ENCODE data around the gene SAP30L.
A peak's percentile ranks its signal among the peaks of the same experiment; 100 is the strongest.

Gene SAP30L

GRCh38 chr5:154461531-154461930 lies 15.7 kb downstream of the SAP30L start:
- no peak for DNase-seq (ENCODE audit: low read depth, low spot score)

GRCh38 chr5:154464438-154464837 lies 18.6 kb downstream of the SAP30L start:
- Histone ChIP-seq H3K36me3 (ENCODE audit: insufficient read depth, low read length) (no peaks in the 10 kb centered on the region), H3K9me3 (ENCODE audit: low read depth, low read length) (no peaks in the 10 kb centered on the region)
- no peak for TF ChIP-seq POLR2AphosphoS5 (IDR thresholded peaks at IDR 0.05; ENCODE audit: borderline replicate concordance, low read depth, low read length)
- no peak for TF ChIP-seq FOXP2 (optimal IDR thresholded peaks at IDR 0.05; ENCODE audit: control extremely low read depth, extremely low read length, insufficient read depth)
- no peak for TF ChIP-seq EZH2 (IDR thresholded peaks at IDR 0.05)

More at GRCh38 chr5:154461531-154461930, 15.7 kb downstream of the SAP30L start:
- peaks cover 5% of the 10 kb centered on the region for H3K36me3 ChIP-seq (ENCODE audit: insufficient read depth, low read length)
- H3K4me3 ChIP-seq, result no peak overlapping the region
- no peak for TF ChIP-seq EZH2 (IDR thresholded peaks at IDR 0.05)
- no peak for TF ChIP-seq FOXP2 (optimal IDR thresholded peaks at IDR 0.05; ENCODE audit: control extremely low read depth, extremely low read length, insufficient read depth)
- no peak overlapping the region for H3K9ac ChIP-seq (ENCODE audit: insufficient read length)
- no peaks in the 10 kb centered on the region for H3K9me3 ChIP-seq (ENCODE audit: low read depth, low read length)
- H3K27ac ChIP-seq, result no peak overlapping the region

GRCh38 chr5:154465169-154465568 lies 19.4 kb downstream of the SAP30L start:
- Histone ChIP-seq H3K27ac (no peak overlapping the region), H3K9me3 (ENCODE audit: low read depth, low read length) (no peaks in the 10 kb centered on the region), H3K36me3 (ENCODE audit: insufficient read depth, low read length) (no peaks in the 10 kb centered on the region), H3K4me3 (no peak overlapping the region), H3K9ac (ENCODE audit: insufficient read length) (no peak overlapping the region)
- no peak for DNase-seq (ENCODE audit: low read depth, low spot score)
- no peak for TF ChIP-seq POLR2AphosphoS5 (IDR thresholded peaks at IDR 0.05; ENCODE audit: borderline replicate concordance, low read depth, low read length)
- no peak for TF ChIP-seq EZH2 (IDR thresholded peaks at IDR 0.05)
- TF ChIP-seq FOXP2 (optimal IDR thresholded peaks at IDR 0.05; ENCODE audit: control extremely low read depth, extremely low read length, insufficient read depth), result no peak

More at GRCh38 chr5:154464438-154464837, 18.6 kb downstream of the SAP30L start:
- H3K27ac ChIP-seq, result no peak overlapping the region
- DNase-seq (ENCODE audit: low read depth, low spot score), result no peak
- H3K9ac ChIP-seq (ENCODE audit: insufficient read length), result no peak overlapping the region
- no peak overlapping the region for H3K4me3 ChIP-seq

- Histone ChIP-seq H3K27ac (no peak overlapping the region), H3K4me3 (no peak overlapping the region), H3K9ac (ENCODE audit: insufficient read length) (no peak overlapping the region), H3K36me3 (ENCODE audit: insufficient read depth, low read length) (no peaks in the 10 kb centered on the region), H3K9me3 (ENCODE audit: low read depth, low read length) (no peaks in the 10 kb centered on the region)
- TF ChIP-seq POLR2AphosphoS5 (IDR thresholded peaks at IDR 0.05; ENCODE audit: borderline replicate concordance, low read depth, low read length), result no peak
- TF ChIP-seq FOXP2 (optimal IDR thresholded peaks at IDR 0.05; ENCODE audit: control extremely low read depth, extremely low read length, insufficient read depth), result no peak
- TF ChIP-seq EZH2 (IDR thresholded peaks at IDR 0.05), result no peak
- no peak for DNase-seq (ENCODE audit: low read depth, low spot score)
Observed at GRCh38 chr5:154466147-154466546, 20.4 kb downstream of the SAP30L start.

GRCh38 chr5:154466671-154467070 lies 20.9 kb downstream of the SAP30L start:
- DNase-seq (ENCODE audit: low read depth, low spot score), result no peak
- H3K27ac ChIP-seq, result no peak overlapping the region
- no peak overlapping the region for H3K4me3 ChIP-seq
- no peak overlapping the region for H3K9ac ChIP-seq (ENCODE audit: insufficient read length)
- no peak for TF ChIP-seq FOXP2 (optimal IDR thresholded peaks at IDR 0.05; ENCODE audit: control extremely low read depth, extremely low read length, insufficient read depth)
- TF ChIP-seq EZH2 (IDR thresholded peaks at IDR 0.05), result no peak
- no peak for TF ChIP-seq POLR2AphosphoS5 (IDR thresholded peaks at IDR 0.05; ENCODE audit: borderline replicate concordance, low read depth, low read length)
- H3K9me3 ChIP-seq (ENCODE audit: low read depth, low read length), result no peaks in the 10 kb centered on the region
- H3K36me3 ChIP-seq (ENCODE audit: insufficient read depth, low read length), result no peaks in the 10 kb centered on the region

- H3K9ac ChIP-seq (ENCODE audit: insufficient read length), result no peak overlapping the region
- TF ChIP-seq EZH2 (IDR thresholded peaks at IDR 0.05), result no peak
- H3K27ac ChIP-seq, result no peak overlapping the region
- no peaks in the 10 kb centered on the region for H3K36me3 ChIP-seq (ENCODE audit: insufficient read depth, low read length)
- H3K9me3 ChIP-seq (ENCODE audit: low read depth, low read length), result no peaks in the 10 kb centered on the region
- H3K4me3 ChIP-seq, result no peak overlapping the region
- DNase-seq (ENCODE audit: low read depth, low spot score), result no peak
Observed at GRCh38 chr5:154467655-154468354, 22.0 kb downstream of the SAP30L start.

GRCh38 chr5:154470137-154470536 lies 24.3 kb downstream of the SAP30L start:
- TF ChIP-seq POLR2AphosphoS5 (IDR thresholded peaks at IDR 0.05; ENCODE audit: borderline replicate concordance, low read depth, low read length), result no peak
- no peak for TF ChIP-seq EZH2 (IDR thresholded peaks at IDR 0.05)
- TF ChIP-seq FOXP2 (optimal IDR thresholded peaks at IDR 0.05; ENCODE audit: control extremely low read depth, extremely low read length, insufficient read depth), result no peak
- Histone ChIP-seq H3K4me3 (no peak overlapping the region), H3K9me3 (ENCODE audit: low read depth, low read length) (no peaks in the 10 kb centered on the region), H3K36me3 (ENCODE audit: insufficient read depth, low read length) (no peaks in the 10 kb centered on the region), H3K9ac (ENCODE audit: insufficient read length) (no peak overlapping the region), H3K27ac (peak overlapping the region; percentile 62; the same call in 1 of the 2 replicates)
- no peak for DNase-seq (ENCODE audit: low read depth, low spot score)

- H3K36me3 ChIP-seq (ENCODE audit: insufficient read depth, low read length), result no peaks in the 10 kb centered on the region
- no peak for DNase-seq (ENCODE audit: low read depth, low spot score)
- H3K4me3 ChIP-seq, result peak overlapping the region; percentile 13; the same call in 1 of the 2 replicates
- TF ChIP-seq EZH2 (IDR thresholded peaks at IDR 0.05) (no peak), FOXP2 (optimal IDR thresholded peaks at IDR 0.05; ENCODE audit: control extremely low read depth, extremely low read length, insufficient read depth) (no peak), POLR2AphosphoS5 (IDR thresholded peaks at IDR 0.05; ENCODE audit: borderline replicate concordance, low read depth, low read length) (no peak)
- H3K9me3 ChIP-seq (ENCODE audit: low read depth, low read length), result no peaks in the 10 kb centered on the region
- H3K27ac ChIP-seq, result peak overlapping the region; percentile 62; the same call in 1 of the 2 replicates
- no peak overlapping the region for H3K9ac ChIP-seq (ENCODE audit: insufficient read length)
Observed at GRCh38 chr5:154470947-154471870, 25.4 kb downstream of the SAP30L start.

Data from SK-N-MC (cell line).